ENCODE measurements around the gene PHC3. TPM values are rescaled to one million over a fixed set of nuclear protein-coding genes. Genes with fewer than 3 reads are reported as not detected.
"Not testable (repeated sequence)": the region's sequence is repeated elsewhere in the genome, so short reads cannot be mapped to it uniquely, and the experiment has no call there.

The PHC3 gene
- total and polyA plus RNA-seq, 2 experiments from 2014 or later: 17.5 to 72.2 TPM

- Histone ChIP-seq H4K20me1 (ENCODE audit: insufficient read depth) (no peaks in the 10 kb centered on the region), H2AFZ (no peak overlapping the region), H3K9me2 (ENCODE audit: insufficient read depth) (no peaks in the 10 kb centered on the region), H3F3A (ENCODE audit: insufficient read depth) (no peaks in the 10 kb centered on the region), H3K4me3 (no peak overlapping the region), H3K36me3 (ENCODE audit: low read depth) (no peaks in the 10 kb centered on the region), H3K4me2 (ENCODE audit: unreplicated experiment) (no peak overlapping the region), H3K79me2 (ENCODE audit: insufficient read depth) (no peaks in the 10 kb centered on the region), H3K4me1 (ENCODE audit: insufficient read depth) (no peaks in the 10 kb centered on the region), H3K9ac (no peak overlapping the region), H3K27ac (no peak overlapping the region), H3K27me3 (replicated peaks; ENCODE audit: insufficient read depth) (no peaks in the 10 kb centered on the region), H3K9me3 (ENCODE audit: low read depth) (no peaks in the 10 kb centered on the region)
- TF ChIP-seq EZH2phosphoT487 (IDR thresholded peaks at IDR 0.05; ENCODE audit: insufficient read depth, low read depth): no peak
- TF ChIP-seq EZH2 (IDR thresholded peaks at IDR 0.05; ENCODE audit: insufficient read depth, poor library complexity, severe bottlenecking): no peak
- no peak for DNase-seq
- in situ Hi-C loops (cut with MboI): no loop called here
- 78 to 88% methylated on average over 1 of the region's 1 CpG for WGBS, 2 experiments (ENCODE audit: low coverage in 1 of 2, low lambda C conversion rate in 2 of 2, missing lambda C conversion rate in 2 of 2)
Measured at GRCh38 chr3:170211668-170212067, 30.1 kb upstream of the PHC3 start.

GRCh38 chr3:170207717-170208116 lies 26.2 kb upstream of the PHC3 start:
- Histone ChIP-seq H3K79me2 (ENCODE audit: insufficient read depth) (no peaks in the 10 kb centered on the region), H3F3A (ENCODE audit: insufficient read depth) (no peaks in the 10 kb centered on the region), H3K4me2 (ENCODE audit: unreplicated experiment) (no peak overlapping the region), H3K9me3 (ENCODE audit: low read depth) (no peaks in the 10 kb centered on the region), H3K27ac (no peak overlapping the region), H3K27me3 (replicated peaks; ENCODE audit: insufficient read depth) (no peaks in the 10 kb centered on the region), H4K20me1 (ENCODE audit: insufficient read depth) (no peaks in the 10 kb centered on the region), H3K36me3 (ENCODE audit: low read depth) (no peaks in the 10 kb centered on the region), H3K4me3 (no peak overlapping the region), H3K9ac (no peak overlapping the region), H3K4me1 (ENCODE audit: insufficient read depth) (no peaks in the 10 kb centered on the region), H3K9me2 (ENCODE audit: insufficient read depth) (no peaks in the 10 kb centered on the region), H2AFZ (no peak overlapping the region)
- WGBS, 2 experiments (ENCODE audit: low coverage in 1 of 2, low lambda C conversion rate in 2 of 2, missing lambda C conversion rate in 2 of 2): 75 to 78% methylated on average over 6 of the region's 6 CpGs
- DNase-seq: no peak
- in situ Hi-C loops (cut with MboI): no loop called here
- TF ChIP-seq EZH2phosphoT487 (IDR thresholded peaks at IDR 0.05; ENCODE audit: insufficient read depth, low read depth) (no peak), EZH2 (IDR thresholded peaks at IDR 0.05; ENCODE audit: insufficient read depth, poor library complexity, severe bottlenecking) (no peak)

GRCh38 chr3:170206164-170206762 lies 24.7 kb upstream of the PHC3 start:
- H3K27me3 ChIP-seq (replicated peaks; ENCODE audit: insufficient read depth); H3K9me3 ChIP-seq (ENCODE audit: low read depth); H4K20me1 ChIP-seq (ENCODE audit: insufficient read depth); H3K36me3 ChIP-seq (ENCODE audit: low read depth); H3K79me2 ChIP-seq (ENCODE audit: insufficient read depth); H3F3A ChIP-seq (ENCODE audit: insufficient read depth); H3K4me3 ChIP-seq; in situ Hi-C loops (cut with MboI); H3K4me2 ChIP-seq (ENCODE audit: unreplicated experiment); H3K27ac ChIP-seq; H3K9me2 ChIP-seq (ENCODE audit: insufficient read depth); H3K9ac ChIP-seq; DNase-seq; H3K4me1 ChIP-seq (ENCODE audit: insufficient read depth); H2AFZ ChIP-seq: not testable (repeated sequence)
- WGBS, 2 experiments (ENCODE audit: low coverage in 1 of 2, low lambda C conversion rate in 2 of 2, missing lambda C conversion rate in 2 of 2): 81 to 88% methylated on average over 11 of the region's 11 CpGs

- H3F3A ChIP-seq (ENCODE audit: insufficient read depth): no peaks in the 10 kb centered on the region
- DNase-seq: peak; percentile 7
- WGBS, 2 experiments (ENCODE audit: low coverage in 1 of 2, low lambda C conversion rate in 2 of 2, missing lambda C conversion rate in 2 of 2): 6 to 11% methylated on average over 2 of the region's 2 CpGs
Measured at GRCh38 chr3:170205302-170205701, 23.8 kb upstream of the PHC3 start.

GRCh38 chr3:170204509-170204908 lies 23.0 kb upstream of the PHC3 start:
- Histone ChIP-seq H3K79me2 (ENCODE audit: insufficient read depth) (no peaks in the 10 kb centered on the region), H3K27ac (no peak overlapping the region), H4K20me1 (ENCODE audit: insufficient read depth) (no peaks in the 10 kb centered on the region), H3K9me3 (ENCODE audit: low read depth) (no peaks in the 10 kb centered on the region), H3K4me3 (no peak overlapping the region), H3K36me3 (ENCODE audit: low read depth) (no peaks in the 10 kb centered on the region), H3K27me3 (replicated peaks; ENCODE audit: insufficient read depth) (0 out of 2 replicates have a peak, but pooled peaks cover 6% of the 10 kb centered on the region), H2AFZ (no peak overlapping the region), H3K4me2 (ENCODE audit: unreplicated experiment) (no peak overlapping the region), H3K9me2 (ENCODE audit: insufficient read depth) (no peaks in the 10 kb centered on the region), H3K9ac (no peak overlapping the region), H3K4me1 (ENCODE audit: insufficient read depth) (no peaks in the 10 kb centered on the region), H3F3A (ENCODE audit: insufficient read depth) (no peaks in the 10 kb centered on the region)
- TF ChIP-seq EZH2 (IDR thresholded peaks at IDR 0.05; ENCODE audit: insufficient read depth, poor library complexity, severe bottlenecking): no peak
- TF ChIP-seq EZH2phosphoT487 (IDR thresholded peaks at IDR 0.05; ENCODE audit: insufficient read depth, low read depth): no peak
- no peak for DNase-seq
- WGBS, 2 experiments (ENCODE audit: low coverage in 1 of 2, low lambda C conversion rate in 2 of 2, missing lambda C conversion rate in 2 of 2): 85 to 91% methylated on average over 10 of the region's 10 CpGs
- in situ Hi-C loops (cut with MboI): no loop called here

More at GRCh38 chr3:170205302-170205701, 23.8 kb upstream of the PHC3 start:
- Histone ChIP-seq H3K9me2 (ENCODE audit: insufficient read depth) (no peaks in the 10 kb centered on the region), H3K79me2 (ENCODE audit: insufficient read depth) (no peaks in the 10 kb centered on the region), H3K36me3 (ENCODE audit: low read depth) (no peaks in the 10 kb centered on the region), H3K4me2 (ENCODE audit: unreplicated experiment) (no peak overlapping the region), H3K27me3 (replicated peaks; ENCODE audit: insufficient read depth) (0 out of 2 replicates have a peak, but pooled peaks cover 3% of the 10 kb centered on the region), H3K27ac (no peak overlapping the region), H3K4me1 (ENCODE audit: insufficient read depth) (no peaks in the 10 kb centered on the region), H4K20me1 (ENCODE audit: insufficient read depth) (no peaks in the 10 kb centered on the region), H2AFZ (peak overlapping the region; percentile 37; the same call in 1 of the 2 replicates), H3K4me3 (no peak overlapping the region), H3K9ac (no peak overlapping the region), H3K9me3 (ENCODE audit: low read depth) (no peaks in the 10 kb centered on the region)
- in situ Hi-C loops (cut with MboI): no loop called here
- no peak for TF ChIP-seq EZH2 (IDR thresholded peaks at IDR 0.05; ENCODE audit: insufficient read depth, poor library complexity, severe bottlenecking)

All from GM23248 (cell line).